ENCODE data around the gene ABCC8.

The ABCC8 gene

GRCh38 chr11:17506314-17506713 is 29.7 kb upstream of the ABCC8 start:
- DNase-seq (ENCODE audit: low spot score) = no peak

- DNase-seq (ENCODE audit: low spot score) = no peak
Observed at GRCh38 chr11:17505146-17505545, 28.5 kb upstream of the ABCC8 start.

DNA sequence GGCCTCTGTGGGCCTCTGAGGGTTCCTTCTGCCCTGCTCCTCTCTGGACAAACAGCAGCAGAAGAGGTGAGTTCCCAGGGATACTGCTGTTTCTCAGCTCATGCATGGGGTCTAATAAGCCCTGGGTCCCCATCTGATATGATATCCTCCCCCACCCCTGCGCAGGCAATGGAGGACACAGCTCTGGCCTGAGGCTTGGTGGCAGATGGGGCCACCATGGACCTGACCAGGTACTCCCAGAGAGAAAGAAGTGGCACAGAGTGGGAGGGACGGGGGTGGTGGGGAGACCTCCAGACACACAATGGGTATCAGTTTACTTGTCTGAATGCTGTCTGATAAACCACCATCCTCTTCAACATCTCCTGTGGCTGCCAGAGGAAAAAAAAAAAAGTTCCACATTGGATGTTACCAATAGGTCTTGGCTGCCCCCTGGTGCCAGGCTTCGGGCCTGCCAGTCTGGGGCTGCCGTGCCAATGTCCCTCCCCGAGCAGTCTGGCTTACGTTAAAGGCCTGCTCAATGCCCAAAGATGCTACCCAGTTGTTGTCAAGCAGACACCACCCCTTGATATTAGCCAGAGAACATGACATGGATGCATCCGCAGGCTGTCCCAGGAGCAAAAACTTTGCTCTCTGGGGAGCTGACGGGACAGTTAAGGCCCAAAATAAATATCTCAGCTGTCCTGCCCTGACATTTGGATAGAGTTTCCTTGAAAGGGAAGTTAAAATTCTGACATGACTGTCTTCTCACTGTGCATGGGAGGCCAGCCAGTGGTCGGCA is 27.9 kb upstream of the ABCC8 start:
- peak; percentile 84 for DNase-seq (ENCODE audit: low spot score)

DNA sequence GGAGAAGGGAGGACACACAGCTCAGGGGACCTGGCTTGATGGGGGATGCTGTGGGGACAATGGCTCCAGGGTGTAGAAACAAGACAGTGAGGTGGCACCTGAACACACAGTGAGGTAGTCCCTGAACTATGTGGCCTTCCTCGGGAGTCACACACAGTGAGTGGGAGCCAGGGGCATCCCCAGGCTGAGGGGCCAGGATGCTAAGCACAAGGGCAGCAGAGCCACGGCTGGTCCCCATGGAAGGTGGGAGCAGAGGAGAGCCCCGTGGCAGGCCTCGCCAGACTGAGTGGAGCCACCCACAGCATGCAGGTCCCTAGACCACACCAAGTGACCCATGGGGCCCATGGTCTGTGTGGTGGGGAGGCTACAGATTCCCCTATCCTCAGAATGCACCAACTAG is 26.0 kb upstream of the ABCC8 start:
- no peak for DNase-seq (ENCODE audit: low spot score)

DNA sequence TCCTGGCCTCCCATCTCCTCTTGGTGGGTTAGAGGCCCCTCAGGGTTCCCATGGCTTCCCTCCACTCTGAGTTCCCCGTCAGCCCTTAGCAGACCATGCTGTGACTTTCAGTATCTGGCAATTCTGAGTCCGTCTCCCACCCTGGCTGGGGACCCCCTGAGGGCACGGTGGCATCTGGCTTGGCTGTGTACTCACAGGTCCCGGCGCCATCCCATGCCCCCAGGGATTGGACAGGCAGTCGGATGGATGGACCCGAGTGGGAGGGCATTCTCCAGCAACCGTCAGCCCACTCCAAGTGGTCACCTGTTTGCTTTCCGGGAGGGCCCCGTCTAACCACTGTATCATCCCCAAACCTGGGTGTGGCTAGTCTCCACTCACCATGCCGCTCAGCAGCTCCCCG is 24.0 kb upstream of the ABCC8 start:
- no peak for DNase-seq (ENCODE audit: low spot score)

GRCh38 chr11:17498475-17498874 is 21.8 kb upstream of the ABCC8 start:
- peak; percentile 57 for DNase-seq (ENCODE audit: low spot score)

DNA sequence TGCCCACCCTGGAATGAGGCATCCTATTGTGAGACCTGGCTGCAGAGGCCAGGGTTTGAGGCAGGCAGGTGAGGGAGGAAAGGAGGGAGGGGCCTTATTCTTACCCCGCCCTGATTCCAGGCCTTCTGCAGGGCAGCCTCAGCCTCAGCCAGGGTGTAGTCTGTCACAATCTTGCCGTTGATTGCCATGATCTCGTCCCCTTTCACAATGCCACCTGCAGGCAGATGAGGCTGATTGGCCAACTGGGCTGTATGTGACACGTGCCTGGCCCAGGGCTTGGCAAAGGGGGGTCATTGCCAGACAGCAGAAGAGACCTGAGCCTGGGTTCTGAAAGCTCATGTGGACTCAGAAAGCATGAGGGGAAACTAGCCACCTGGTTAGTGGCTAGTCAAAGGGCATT is 21.4 kb upstream of the ABCC8 start:
- DNase-seq (ENCODE audit: low spot score) = no peak

- no peak for DNase-seq (ENCODE audit: low spot score)
Observed at GRCh38 chr11:17496406-17496805, 19.8 kb upstream of the ABCC8 start.

DNA sequence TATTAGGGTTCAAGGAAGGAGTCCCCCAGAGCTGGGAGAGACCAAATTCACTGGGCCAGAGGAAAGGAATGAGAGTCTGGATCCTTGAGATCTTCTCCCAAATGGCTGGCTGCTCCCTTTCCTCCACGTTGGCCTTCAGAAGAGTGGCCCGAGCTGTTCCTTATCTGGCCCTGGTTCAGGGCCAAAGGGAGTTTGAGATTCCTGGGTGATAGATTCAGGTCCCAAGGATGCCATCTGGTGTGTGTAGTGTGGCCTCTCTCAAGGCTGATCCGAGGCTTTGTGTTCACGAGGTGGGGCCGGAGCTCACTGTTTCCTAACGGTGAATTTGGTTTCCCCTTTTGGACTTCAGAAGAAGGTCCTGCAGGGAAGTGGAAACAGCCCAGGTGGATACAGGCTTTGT is 17.4 kb upstream of the ABCC8 start:
- no peak for DNase-seq (ENCODE audit: low spot score)

- no peak for DNase-seq (ENCODE audit: low spot score)
Observed at GRCh38 chr11:17490938-17491337, 14.3 kb upstream of the ABCC8 start.

GRCh38 chr11:17490232-17490631 is 13.6 kb upstream of the ABCC8 start:
- DNase-seq (ENCODE audit: low spot score) = no peak

GRCh38 chr11:17489751-17490150 is 13.1 kb upstream of the ABCC8 start:
- DNase-seq (ENCODE audit: low spot score) = no peak

- DNase-seq (ENCODE audit: low spot score) = no peak
Observed at GRCh38 chr11:17488563-17488962, 11.9 kb upstream of the ABCC8 start.

GRCh38 chr11:17486646-17487045 is 10.0 kb upstream of the ABCC8 start:
- no peak for DNase-seq (ENCODE audit: low spot score)

DNA sequence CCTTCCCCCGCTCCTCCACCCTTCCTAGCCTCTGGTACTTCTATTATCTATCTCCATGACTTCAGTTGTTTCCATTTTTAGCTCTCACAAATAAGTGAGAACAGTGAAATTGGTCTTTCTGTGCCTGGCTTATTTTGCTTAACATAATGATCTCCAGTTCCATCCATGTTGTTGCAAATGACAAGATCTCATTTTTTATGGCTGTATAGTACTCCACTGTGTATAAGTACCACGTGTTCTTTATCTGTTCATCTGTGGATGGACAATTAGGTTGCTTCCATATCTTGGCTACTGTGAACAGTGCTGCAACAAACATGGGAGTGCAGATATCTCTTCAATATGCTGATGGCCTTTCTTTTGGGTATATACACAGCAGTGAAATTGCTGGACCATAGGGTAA is 6.9 kb upstream of the ABCC8 start:
- DNase-seq (ENCODE audit: low spot score) = no peak

DNA sequence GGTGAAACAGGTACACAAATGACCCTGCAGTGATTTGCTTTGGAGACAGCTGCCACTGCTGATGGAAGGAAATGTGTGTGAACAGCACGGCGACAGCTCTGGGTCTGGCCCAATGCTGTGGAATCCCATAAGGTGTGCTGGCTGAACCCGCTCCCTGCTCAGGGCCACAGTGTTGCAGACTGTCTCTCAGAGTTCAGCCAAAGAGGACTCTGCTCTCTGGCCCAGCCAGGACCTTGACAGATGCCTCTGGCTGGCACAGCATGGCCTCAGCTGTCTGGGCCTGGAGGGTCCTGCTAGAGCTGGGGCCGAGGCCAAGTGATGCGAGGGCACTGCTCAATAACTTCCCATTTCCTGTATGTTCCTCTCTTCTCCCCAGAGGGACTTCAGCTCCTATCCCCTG is 5.3 kb upstream of the ABCC8 start:
- DNase-seq (ENCODE audit: low spot score) = no peak

GRCh38 chr11:17479284-17480214 is 2.9 kb upstream of the ABCC8 start:
- DNase-seq (ENCODE audit: low spot score) = peak; percentile 88

- no peak for DNase-seq (ENCODE audit: low spot score)
Observed at GRCh38 chr11:17478070-17478469, 1.4 kb upstream of the ABCC8 start.

- DNase-seq (ENCODE audit: low spot score) = no peak
Observed at GRCh38 chr11:17477361-17477760, 716 bp upstream of the ABCC8 start.

GRCh38 chr11:17477084-17477333 is 364 bp upstream of the ABCC8 start:
- no peak for DNase-seq (ENCODE audit: low spot score)

DNA sequence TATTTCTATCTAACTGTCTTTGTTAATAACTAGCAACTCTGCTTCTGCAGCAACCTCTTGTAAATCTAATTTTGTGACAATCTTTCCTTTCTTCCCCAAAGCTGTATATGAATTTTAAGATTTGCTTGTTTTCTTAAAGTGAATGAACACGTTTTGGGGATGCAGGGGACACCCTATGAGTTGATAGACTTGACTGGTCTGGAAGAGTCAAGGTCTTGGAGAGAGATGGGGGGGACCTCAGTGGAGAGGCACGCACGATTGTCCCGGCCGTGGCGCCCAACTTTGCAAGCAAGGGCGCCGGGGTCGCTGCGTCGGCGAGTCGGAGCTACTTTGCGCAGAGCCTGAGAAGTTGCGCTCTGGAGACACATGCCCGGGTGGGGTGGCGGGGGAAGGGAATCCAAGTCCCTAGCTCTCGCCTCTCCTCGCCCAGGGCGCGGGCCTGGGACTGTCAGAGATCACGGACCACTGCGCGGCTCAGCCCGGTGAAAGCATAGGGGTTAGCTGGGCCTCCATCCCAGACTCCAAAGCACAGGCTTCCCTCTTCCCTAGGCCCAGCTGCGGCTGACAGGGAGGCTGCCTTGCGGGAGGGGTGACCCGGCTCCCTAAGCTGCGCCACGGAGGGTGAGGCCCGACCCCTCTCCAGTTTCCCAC is 854 bp downstream of the ABCC8 start:
- DNase-seq (ENCODE audit: low spot score) = no peak

DNA sequence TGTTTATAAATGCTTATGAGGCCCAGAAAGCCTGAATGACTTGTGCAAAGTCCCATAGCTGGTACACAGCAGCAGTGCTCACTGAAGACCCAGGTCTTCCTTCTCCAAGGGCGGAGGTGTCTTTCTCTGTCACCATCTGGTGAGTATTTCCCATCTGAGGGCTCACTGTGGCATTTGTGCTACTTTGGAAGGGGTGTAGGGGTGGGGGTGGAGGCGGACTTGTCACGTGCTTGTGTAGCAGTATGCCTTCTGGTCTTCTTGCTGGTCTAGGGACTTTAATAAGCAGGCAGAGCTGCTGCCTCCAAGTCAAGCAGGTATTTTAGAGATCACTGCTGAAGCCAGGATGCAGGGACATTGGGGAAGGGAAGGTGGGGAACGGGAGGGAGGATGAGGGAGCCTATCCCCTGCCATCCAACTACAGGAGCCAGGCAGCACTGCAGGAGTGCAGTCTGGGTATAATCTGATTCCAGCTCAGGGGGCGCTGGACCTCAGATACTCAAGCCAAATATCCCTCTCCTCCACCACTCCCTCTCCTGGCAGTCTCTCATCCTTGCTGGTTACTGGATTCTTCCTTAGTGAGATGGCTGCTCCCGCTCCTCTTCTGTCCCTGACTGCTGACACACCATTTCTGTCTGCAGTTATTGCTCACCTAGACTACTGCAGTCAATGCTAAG is 3.4 kb downstream of the ABCC8 start:
- DNase-seq (ENCODE audit: low spot score) = peak; percentile 82
